H1 (cell line): ENCODE data around the gene SEC61B. TPM values are rescaled to one million over a fixed set of nuclear protein-coding genes. Genes with fewer than 3 reads are reported as not detected.

ENCODE experiments used
- BACH1 ChIP-seq: IDR thresholded peaks from 2 replicates; pipeline ENCODE4 v1.6.1; 2012; ENCODE audit warnings: low read length, improper control_type of control experiment
- CHD7 ChIP-seq: fragments of 300-600 bp; sonication (generic); IDR thresholded peaks from 2 replicates; pipeline ENCODE4 v1.7.1; 2012; ENCODE audit warnings: low read length, moderate library complexity, mild to moderate bottlenecking, inconsistent platforms; ENCODE audit not compliant: insufficient replicate concordance
- EP300 ChIP-seq, 2 experiments: IDR thresholded peaks; 1 replicate in 1 of 2; 2 replicates in 1 of 2; pipeline ENCODE4 v1.6.1; 2011 to 2012; ENCODE audit warnings: low read depth in 2 of 2, low read length in 2 of 2, mild to moderate bottlenecking in 2 of 2, borderline replicate concordance in 1 of 2, inconsistent platforms in 1 of 2, moderate library complexity in 1 of 2
- GTF2F1 ChIP-seq: IDR thresholded peaks from 2 replicates; pipeline ENCODE4 v1.6.1; 2012; ENCODE audit warnings: low read depth, low read length, improper control_type of control experiment, borderline replicate concordance
- polyA plus RNA-seq, 7 experiments: library from polyadenylated mRNA; depleted of rRNA in 3 of 7; stranded (reverse) in 5 of 7; unstranded in 2 of 7; fragments of >200 nt in 5 of 7; fragments of 200-250 nt in 2 of 7; gene quantifications; 1 replicate in 5 of 7; 2 replicates in 1 of 7; 4 replicates in 1 of 7; pipeline versions ENCODE4 v1.2.1 to v1.2.3, GENCODE V29; 2011 to 2013; ENCODE audit warnings: missing spikeins in 2 of 7, mixed read lengths in 2 of 7
- total RNA-seq: library from RNA; stranded (reverse); fragmentation: NEBNext Ultra II Directional; extraction: Animal tissue kit (Norgen Biotek cat#: 25700); gene quantifications from 2 replicates; pipeline ENCODE4 v1.2.1, GENCODE V29; 2021

SEC61B gene
- total and polyA plus RNA-seq, 2 of the 8 experiments (the other 6 are each of a cell fraction or from before 2014, with no cell fraction given), result 155 to 379 TPM

DNA sequence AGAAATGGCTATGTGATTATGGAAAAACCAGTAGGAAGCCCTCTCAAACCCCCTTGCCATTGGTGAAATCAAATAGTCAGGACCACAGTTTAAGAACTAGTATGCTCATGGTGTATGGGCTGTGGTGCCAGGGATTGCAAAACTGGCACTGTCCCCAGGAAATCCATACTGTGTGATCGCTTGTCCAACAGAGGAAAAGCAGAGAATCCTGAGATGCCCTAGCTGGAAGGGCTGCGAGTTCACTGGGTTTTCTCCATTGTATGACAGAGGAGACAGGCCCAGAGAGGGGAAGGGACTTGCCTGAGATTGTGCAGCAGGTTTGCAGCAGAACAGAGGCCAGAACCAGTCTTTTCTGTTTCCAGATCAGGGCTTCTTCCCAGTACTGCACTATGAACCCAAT lies 12.5 kb downstream of the SEC61B start (continued):
- no peak for TF ChIP-seq BACH1
- no peak for TF ChIP-seq EP300 (IDR thresholded peaks at IDR 0.05; ENCODE audit: borderline replicate concordance in 1 of 2, low read depth in 2 of 2, low read length in 2 of 2)
- TF ChIP-seq CHD7, result no peak
- TF ChIP-seq GTF2F1, result no peak
